Tibial nerve (tissue), 4 donors: ENCODE data around the gene ISOC2.

Experiments
- CTCF ChIP-seq, 5 experiments: fragments of 200-600 bp in 3 of 5; fragments of 450-650 bp in 2 of 5; sonication (generic) in 3 of 5; IDR thresholded peaks; one replicate each; pipeline ENCODE4 v1.5.1; 2016 to 2019; ENCODE audit warnings: antibody characterized with exemption in 5 of 5, mild to moderate bottlenecking in 3 of 5, moderate library complexity in 2 of 5
- EP300 ChIP-seq, 2 donors: sonication (generic); formaldehyde crosslinking; IDR thresholded peaks; one replicate each; pipeline ENCODE4 v1.6.1; 2017; ENCODE audit warnings: antibody characterized with exemption in 2 of 2, mild to moderate bottlenecking in 1 of 2
- POLR2A ChIP-seq, 2 donors: fragments of 450-650 bp; IDR thresholded peaks; one replicate each; pipeline ENCODE4 v1.6.1; 2017; ENCODE audit warnings: antibody characterized with exemption in 2 of 2, mild to moderate bottlenecking in 2 of 2, moderate library complexity in 2 of 2

GRCh38 chr19:55477905-55478304, 16.5 kb upstream of the ISOC2 start:
- TF ChIP-seq POLR2A (IDR thresholded peaks at IDR 0.05) (no peak), CTCF (IDR thresholded peaks at IDR 0.05) (no peak), EP300 (IDR thresholded peaks at IDR 0.05) (no peak)
